ENCODE results near the gene TAT.

DNA sequence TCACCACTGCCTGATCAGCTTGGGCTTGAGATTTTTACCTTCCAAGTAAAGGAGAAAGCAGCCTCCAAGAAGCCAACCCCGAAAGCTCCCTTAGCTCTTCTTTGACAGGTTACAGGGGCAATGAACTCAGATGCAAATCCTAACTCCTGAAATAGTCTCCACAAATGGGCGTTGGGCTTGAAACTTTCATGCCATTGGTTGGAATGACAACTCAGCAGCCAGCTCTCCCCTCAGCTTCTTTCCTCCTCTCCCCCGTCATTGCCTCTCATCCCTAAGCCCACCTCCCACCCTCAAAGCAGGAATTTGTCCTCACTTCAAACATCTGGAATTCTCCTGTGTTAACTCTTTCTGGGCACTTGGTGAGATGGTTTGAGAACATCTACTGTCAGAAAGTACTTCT, at the start of gene TAT:
- TF ChIP-seq SMC3 (IDR thresholded peaks at IDR 0.05; ENCODE audit: borderline replicate concordance, low read length) = no peak
- TF ChIP-seq, protein P1, sequence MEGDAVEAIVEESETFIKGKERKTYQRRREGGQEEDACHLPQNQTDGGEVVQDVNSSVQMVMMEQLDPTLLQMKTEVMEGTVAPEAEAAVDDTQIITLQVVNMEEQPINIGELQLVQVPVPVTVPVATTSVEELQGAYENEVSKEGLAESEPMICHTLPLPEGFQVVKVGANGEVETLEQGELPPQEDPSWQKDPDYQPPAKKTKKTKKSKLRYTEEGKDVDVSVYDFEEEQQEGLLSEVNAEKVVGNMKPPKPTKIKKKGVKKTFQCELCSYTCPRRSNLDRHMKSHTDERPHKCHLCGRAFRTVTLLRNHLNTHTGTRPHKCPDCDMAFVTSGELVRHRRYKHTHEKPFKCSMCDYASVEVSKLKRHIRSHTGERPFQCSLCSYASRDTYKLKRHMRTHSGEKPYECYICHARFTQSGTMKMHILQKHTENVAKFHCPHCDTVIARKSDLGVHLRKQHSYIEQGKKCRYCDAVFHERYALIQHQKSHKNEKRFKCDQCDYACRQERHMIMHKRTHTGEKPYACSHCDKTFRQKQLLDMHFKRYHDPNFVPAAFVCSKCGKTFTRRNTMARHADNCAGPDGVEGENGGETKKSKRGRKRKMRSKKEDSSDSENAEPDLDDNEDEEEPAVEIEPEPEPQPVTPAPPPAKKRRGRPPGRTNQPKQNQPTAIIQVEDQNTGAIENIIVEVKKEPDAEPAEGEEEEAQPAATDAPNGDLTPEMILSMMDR (IDR thresholded peaks at IDR 0.05 in 2 of 3, conservative IDR thresholded peaks at IDR 0.05 in 1 of 3; ENCODE audit: control insufficient read depth in 2 of 3, extremely low read depth in 1 of 3, insufficient read depth in 1 of 3, low read depth in 3 of 3, low read length in 3 of 3) = no peak
- TF ChIP-seq TAF1 (IDR thresholded peaks at IDR 0.05; ENCODE audit: borderline replicate concordance, low read depth, low read length) = no peak
- TF ChIP-seq ATF2 (IDR thresholded peaks at IDR 0.05; ENCODE audit: low read length) = no peak
- TF ChIP-seq CUX1 (IDR thresholded peaks at IDR 0.05; ENCODE audit: insufficient replicate concordance, low read depth, low read length) = no peak
- no peak for TF ChIP-seq SUZ12 (IDR thresholded peaks at IDR 0.05; ENCODE audit: unreplicated experiment)
- TF ChIP-seq EZH2 (IDR thresholded peaks at IDR 0.05; ENCODE audit: borderline replicate concordance, control insufficient read depth, low read depth, low read length) = no peak
- TF ChIP-seq RFX5 (IDR thresholded peaks at IDR 0.05; ENCODE audit: low read depth, low read length) = no peak
- TF ChIP-seq, protein P2, sequence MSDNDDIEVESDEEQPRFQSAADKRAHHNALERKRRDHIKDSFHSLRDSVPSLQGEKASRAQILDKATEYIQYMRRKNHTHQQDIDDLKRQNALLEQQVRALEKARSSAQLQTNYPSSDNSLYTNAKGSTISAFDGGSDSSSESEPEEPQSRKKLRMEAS (IDR thresholded peaks at IDR 0.05; ENCODE audit: low read depth, low read length) = no peak
- TF ChIP-seq POLR2AphosphoS2 (IDR thresholded peaks at IDR 0.05; ENCODE audit: low read depth, low read length) = no peak
- TF ChIP-seq CEBPB (IDR thresholded peaks at IDR 0.05; ENCODE audit: borderline replicate concordance in 1 of 2, low read depth in 2 of 2, low read length in 2 of 2) = no peak
